Measurements from ENCODE around the gene LANCL1.

LANCL1 gene

DNA sequence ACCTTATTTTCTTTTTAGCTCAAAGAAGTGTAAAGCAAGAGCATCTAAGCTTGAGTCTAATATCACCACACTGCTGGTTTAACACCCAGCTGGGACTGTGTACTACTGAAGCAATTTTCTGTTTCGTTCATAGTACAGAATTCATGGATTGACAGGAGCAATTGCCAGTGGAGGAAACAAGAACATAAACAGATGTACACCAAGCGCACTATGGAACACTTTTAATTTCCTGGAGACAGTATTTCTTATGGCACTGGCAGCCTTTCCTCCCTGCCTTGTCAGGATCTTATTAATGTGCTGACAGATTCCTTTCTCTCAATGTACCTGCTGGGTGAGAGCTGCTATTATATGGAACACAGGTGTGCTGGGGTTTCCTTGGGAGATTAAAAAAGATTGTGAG lies 4.2 kb upstream of the LANCL1 start:
- in situ Hi-C loops (cut with HindIII; ENCODE audit: low sequenced_read_pairs) = no loop called here
- TF ChIP-seq, protein P1, sequence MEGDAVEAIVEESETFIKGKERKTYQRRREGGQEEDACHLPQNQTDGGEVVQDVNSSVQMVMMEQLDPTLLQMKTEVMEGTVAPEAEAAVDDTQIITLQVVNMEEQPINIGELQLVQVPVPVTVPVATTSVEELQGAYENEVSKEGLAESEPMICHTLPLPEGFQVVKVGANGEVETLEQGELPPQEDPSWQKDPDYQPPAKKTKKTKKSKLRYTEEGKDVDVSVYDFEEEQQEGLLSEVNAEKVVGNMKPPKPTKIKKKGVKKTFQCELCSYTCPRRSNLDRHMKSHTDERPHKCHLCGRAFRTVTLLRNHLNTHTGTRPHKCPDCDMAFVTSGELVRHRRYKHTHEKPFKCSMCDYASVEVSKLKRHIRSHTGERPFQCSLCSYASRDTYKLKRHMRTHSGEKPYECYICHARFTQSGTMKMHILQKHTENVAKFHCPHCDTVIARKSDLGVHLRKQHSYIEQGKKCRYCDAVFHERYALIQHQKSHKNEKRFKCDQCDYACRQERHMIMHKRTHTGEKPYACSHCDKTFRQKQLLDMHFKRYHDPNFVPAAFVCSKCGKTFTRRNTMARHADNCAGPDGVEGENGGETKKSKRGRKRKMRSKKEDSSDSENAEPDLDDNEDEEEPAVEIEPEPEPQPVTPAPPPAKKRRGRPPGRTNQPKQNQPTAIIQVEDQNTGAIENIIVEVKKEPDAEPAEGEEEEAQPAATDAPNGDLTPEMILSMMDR (IDR thresholded peaks at IDR 0.05; ENCODE audit: low read depth, low read length) = no peak
- no peak overlapping the region for H3K4me3 ChIP-seq (ENCODE audit: low read depth, low read length)
- DNase-seq (ENCODE audit: low read depth, low spot score) = no peak

DNA sequence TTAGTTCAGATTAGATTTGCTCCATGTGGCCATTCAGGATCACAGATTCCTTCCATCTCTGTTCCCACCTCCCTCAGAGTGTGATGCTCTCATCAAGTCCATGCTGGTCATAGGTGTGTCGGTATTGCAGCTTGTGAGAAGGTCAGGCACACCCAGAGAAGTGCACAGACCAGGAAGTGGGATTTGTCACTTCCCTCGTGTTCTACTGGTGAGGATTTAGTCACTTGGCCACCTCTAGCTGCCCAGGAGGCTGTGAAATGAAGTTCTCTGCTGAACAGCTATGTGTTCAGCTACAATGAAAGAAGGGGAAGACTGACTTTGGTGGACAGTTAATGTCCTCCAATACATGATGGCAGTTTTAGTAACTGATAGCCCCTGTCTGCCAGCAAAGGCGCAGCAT lies 3.5 kb upstream of the LANCL1 start:
- TF ChIP-seq, protein P1 (IDR thresholded peaks at IDR 0.05; ENCODE audit: low read depth, low read length) = no peak
- no peak overlapping the region for H3K4me3 ChIP-seq (ENCODE audit: low read depth, low read length)
- no peak for DNase-seq (ENCODE audit: low read depth, low spot score)
- in situ Hi-C loops (cut with HindIII; ENCODE audit: low sequenced_read_pairs) = no loop called here

DNA sequence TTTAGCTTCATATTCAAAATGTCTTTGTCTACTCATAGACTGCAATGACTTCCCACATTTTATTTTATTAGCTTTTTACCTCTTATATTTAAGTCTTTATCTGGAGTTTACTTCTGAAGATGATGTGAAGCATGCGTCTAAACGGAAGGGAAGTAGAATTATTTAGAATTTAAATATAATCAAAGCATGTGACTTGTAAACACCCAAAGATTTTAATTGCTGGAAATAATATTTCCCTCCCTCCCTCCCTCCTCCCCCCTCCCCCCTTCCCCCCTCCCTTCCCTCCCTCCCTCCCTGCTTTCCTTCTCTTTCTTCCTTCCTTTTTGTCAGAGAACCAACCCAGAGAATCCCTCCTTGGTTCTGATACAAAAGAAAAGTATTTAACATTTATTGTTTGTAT lies 2.1 kb upstream of the LANCL1 start:
- no peak overlapping the region for H3K4me3 ChIP-seq (ENCODE audit: low read depth, low read length)
- in situ Hi-C loops (cut with HindIII; ENCODE audit: low sequenced_read_pairs) = no loop called here
- TF ChIP-seq, protein P1 (IDR thresholded peaks at IDR 0.05; ENCODE audit: low read depth, low read length) = no peak
- no peak for DNase-seq (ENCODE audit: low read depth, low spot score)

DNA sequence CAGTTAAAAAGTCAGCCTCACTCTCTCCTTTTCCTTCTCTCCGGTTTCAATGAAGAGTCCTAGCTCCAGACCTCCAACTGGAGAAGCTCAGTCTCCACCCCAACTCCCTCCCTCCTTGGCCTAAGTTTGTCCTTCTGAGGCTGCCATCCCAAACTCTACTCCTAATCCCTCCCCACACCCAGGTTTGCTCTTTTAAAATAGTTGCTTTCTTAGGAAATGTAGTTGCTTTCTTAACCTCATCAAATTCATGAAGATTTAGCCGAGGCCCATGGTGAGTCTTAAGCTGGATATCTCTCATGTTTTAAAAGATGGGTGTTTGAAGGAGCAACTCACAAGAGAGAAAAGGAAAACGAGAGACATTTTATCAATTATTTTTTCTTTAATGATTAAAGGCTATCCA lies 937 bp upstream of the LANCL1 start:
- peak; percentile 45 for DNase-seq (ENCODE audit: low read depth, low spot score)
- peak overlapping the region; percentile 74 for H3K4me3 ChIP-seq (ENCODE audit: low read depth, low read length)
- in situ Hi-C loops (cut with HindIII; ENCODE audit: low sequenced_read_pairs) = no loop called here
- TF ChIP-seq, protein P1 (IDR thresholded peaks at IDR 0.05; ENCODE audit: low read depth, low read length) = no peak

DNA sequence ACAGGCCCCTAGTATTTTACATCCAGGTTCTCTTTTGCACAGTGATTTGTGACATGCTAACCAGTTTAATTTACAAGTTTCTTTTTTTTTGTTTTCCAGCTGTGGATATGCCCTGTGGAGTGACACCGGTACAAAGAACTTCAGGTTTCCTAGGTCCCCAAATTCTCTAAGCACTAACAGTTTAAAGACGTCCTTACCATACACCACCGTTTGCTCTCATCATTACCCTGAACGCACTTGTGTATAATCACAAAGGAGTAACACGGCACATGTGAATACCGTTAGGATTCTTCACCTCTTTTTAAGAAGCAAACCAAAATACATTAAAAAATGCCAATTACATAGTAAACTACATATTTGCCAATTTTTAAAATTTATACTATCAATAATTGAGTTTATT lies 853 bp downstream of the LANCL1 start:
- in situ Hi-C loops (cut with HindIII; ENCODE audit: low sequenced_read_pairs) = no loop called here
- peak; percentile 11 for DNase-seq (ENCODE audit: low read depth, low spot score)
- peak overlapping the region; percentile 74 for H3K4me3 ChIP-seq (ENCODE audit: low read depth, low read length)
- TF ChIP-seq, protein P1 (IDR thresholded peaks at IDR 0.05; ENCODE audit: low read depth, low read length) = no peak

DNA sequence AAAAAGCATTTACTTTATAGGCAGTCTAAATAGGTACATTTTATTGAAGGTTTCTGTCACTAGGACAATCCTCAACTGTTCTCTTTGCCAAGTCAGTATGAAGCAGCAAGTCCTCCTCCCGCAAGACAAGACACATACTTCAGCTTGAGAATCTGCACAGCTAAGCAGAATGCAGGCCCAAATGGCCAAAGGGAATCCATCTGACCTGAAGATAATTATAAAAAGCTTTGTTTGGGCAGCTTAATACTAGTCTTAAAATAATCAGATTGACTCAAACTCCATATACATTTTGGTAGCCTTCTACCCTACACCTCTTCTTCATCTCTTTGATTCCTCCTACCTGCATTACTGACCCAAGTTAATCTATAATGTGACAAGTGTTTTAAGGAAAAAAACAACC lies 1.8 kb downstream of the LANCL1 start:
- TF ChIP-seq, protein P1 (IDR thresholded peaks at IDR 0.05; ENCODE audit: low read depth, low read length) = no peak
- in situ Hi-C loops (cut with HindIII; ENCODE audit: low sequenced_read_pairs) = no loop called here

DNA sequence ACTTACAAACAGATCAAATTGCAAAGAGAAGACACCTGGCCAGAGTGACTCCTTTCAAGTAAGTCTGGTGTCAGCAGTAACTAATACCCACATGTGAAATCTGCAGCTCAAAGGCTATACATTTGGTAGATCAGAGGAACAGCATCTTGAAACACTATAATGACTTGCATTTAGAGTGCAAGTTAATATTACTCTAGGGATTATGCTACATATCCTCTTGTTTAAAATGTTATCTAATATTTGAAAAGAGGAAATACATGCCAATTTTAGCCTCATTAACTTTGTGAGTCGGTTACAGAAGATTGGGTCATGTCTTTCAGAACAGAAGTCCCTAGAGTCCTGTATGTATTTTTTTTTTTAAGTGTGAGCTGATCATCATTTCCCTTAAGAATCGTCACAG lies 15.2 kb downstream of the LANCL1 start:
- in situ Hi-C loops (cut with HindIII; ENCODE audit: low sequenced_read_pairs) = no loop called here
- TF ChIP-seq, protein P1 (IDR thresholded peaks at IDR 0.05; ENCODE audit: low read depth, low read length) = no peak

More for the DNA sequence above, 1.8 kb downstream of the LANCL1 start:
- H3K4me3 ChIP-seq (ENCODE audit: low read depth, low read length) = no peak overlapping the region
- DNase-seq (ENCODE audit: low read depth, low spot score) = no peak

More for the DNA sequence above, 15.2 kb downstream of the LANCL1 start:
- DNase-seq (ENCODE audit: low read depth, low spot score) = no peak
- no peak overlapping the region for H3K4me3 ChIP-seq (ENCODE audit: low read depth, low read length)
